Panc1 (cell line): ENCODE measurements around the gene GPR160. TPM values are rescaled to one million over a fixed set of nuclear protein-coding genes. Genes with fewer than 3 reads are reported as not detected.
A peak's percentile ranks its signal among the peaks of the same experiment; 100 is the strongest.

Source experiments
- ATAC-seq: fragments of 200-7000 bp; cut with Tn5 transposase; 2 replicates; pipeline ENCODE4 v1.9.1; 2020; ENCODE audit warnings: mild to moderate bottlenecking, moderate library complexity
- BruUV-seq: library from RNA; stranded (reverse); fragments of 400-500 nt; replicated peaks from 2 replicates; lab custom pipeline; 2021; lab: Mats Ljungman, UMichigan
- CTCF ChIA-PET: fragments of 300-600 bp; sonication (Branson Sonifier 250); formaldehyde crosslinking; loops from one replicate; lab custom pipeline; 2022; ENCODE audit warnings: antibody characterized with exemption; lab: Charles Lee
- POLR2A ChIA-PET: fragments of 300-600 bp; sonication (Branson Sonifier 250); formaldehyde crosslinking; loops from one replicate; lab custom pipeline; 2022; ENCODE audit warnings: antibody characterized with exemption; lab: Charles Lee
- DNase-seq: peaks from one replicate; pipeline ENCODE4 v3.0.0-alpha.2; 2010; ENCODE audit warnings: low read depth, low spot score
- H3K27ac ChIP-seq: 2 replicates; pipeline ENCODE4 v1.5.1; 2011; ENCODE audit warnings: mild to moderate bottlenecking, low read length, inconsistent platforms
- H3K27me3 ChIP-seq: fragments of 200-500 bp; sonication (Bioruptor generic); 2 replicates; pipeline ENCODE4 v1.6.0; 2014; ENCODE audit warnings: low read length, inconsistent platforms; ENCODE audit not compliant: control insufficient read depth, insufficient read depth
- H3K36me3 ChIP-seq: fragments of 200-500 bp; sonication (Bioruptor generic); 2 replicates; pipeline ENCODE4 v1.5.1; 2014; ENCODE audit warnings: inconsistent platforms, mild to moderate bottlenecking, low read length, moderate library complexity; ENCODE audit not compliant: control insufficient read depth, insufficient read depth
- H3K4me1 ChIP-seq: 2 replicates; pipeline ENCODE4 v1.5.1; 2011; ENCODE audit warnings: inconsistent platforms, mild to moderate bottlenecking, low read length, moderate library complexity; ENCODE audit not compliant: control insufficient read depth, insufficient read depth
- H3K4me3 ChIP-seq, 2 experiments: 2 replicates each; pipeline ENCODE4 v1.5.1; 2011 to 2012; ENCODE audit warnings: low read depth in 2 of 2, low read length in 2 of 2, mild to moderate bottlenecking in 2 of 2, inconsistent platforms in 1 of 2, moderate library complexity in 1 of 2
- H3K9me3 ChIP-seq: fragments of 200-500 bp; sonication (Bioruptor generic); 2 replicates; pipeline ENCODE4 v1.5.1; 2014; ENCODE audit warnings: low read depth, mild to moderate bottlenecking, inconsistent platforms, low read length, moderate library complexity; ENCODE audit not compliant: control insufficient read depth, insufficient read depth
- POLR2AphosphoS5 ChIP-seq: IDR thresholded peaks from 2 replicates; pipeline ENCODE4 v1.6.1; 2012; ENCODE audit warnings: mild to moderate bottlenecking, low read depth, low read length, moderate library complexity
- SIN3A ChIP-seq: IDR thresholded peaks from 2 replicates; pipeline ENCODE4 v1.6.1; 2012; ENCODE audit warnings: low read depth, mild to moderate bottlenecking, low read length, moderate library complexity, borderline replicate concordance; ENCODE audit not compliant: insufficient read depth
- TCF7L2 ChIP-seq: IDR thresholded peaks from 2 replicates; pipeline ENCODE4 v1.6.1; 2011; ENCODE audit warnings: mild to moderate bottlenecking, low read depth, low read length, inconsistent platforms
- in situ Hi-C: cut with HindIII; loops from 2 replicates; pipeline ENCODE4 v1.10.0; 2016; ENCODE audit warnings: low sequenced_read_pairs, low pct_unique_long_range_greater_than_20kb
- intact Hi-C: fragments of 100-400 bp; cut with micrococcal nuclease; formaldehyde crosslinking; loops from one replicate; pipeline ENCODE4 v1.10.0; 2022; ENCODE audit not compliant: unreplicated experiment
- total RNA-seq: library from RNA; stranded (reverse); gene quantifications from one replicate; pipeline ENCODE4 v1.2.1, GENCODE V29; 2021; ENCODE audit not compliant: unreplicated experiment
- TF ChIP-seq, protein P1 (sequence below), 2 experiments: IDR thresholded peaks; 2 replicates each; pipeline ENCODE4 v1.6.1; 2011 to 2012; ENCODE audit warnings: low read depth in 2 of 2, control low read depth in 1 of 2, low read length in 1 of 2, mild to moderate bottlenecking in 1 of 2, moderate library complexity in 1 of 2; ENCODE audit not compliant: insufficient read depth in 1 of 2
- TF ChIP-seq, protein P2 (sequence below): fragments of 450-650 bp; IDR thresholded peaks from 2 replicates; pipeline ENCODE4 v1.5.1; 2017; ENCODE audit warnings: mild to moderate bottlenecking

GPR160 gene
- total RNA-seq, 1 experiment from 2014 or later, result 0.18 TPM

DNA sequence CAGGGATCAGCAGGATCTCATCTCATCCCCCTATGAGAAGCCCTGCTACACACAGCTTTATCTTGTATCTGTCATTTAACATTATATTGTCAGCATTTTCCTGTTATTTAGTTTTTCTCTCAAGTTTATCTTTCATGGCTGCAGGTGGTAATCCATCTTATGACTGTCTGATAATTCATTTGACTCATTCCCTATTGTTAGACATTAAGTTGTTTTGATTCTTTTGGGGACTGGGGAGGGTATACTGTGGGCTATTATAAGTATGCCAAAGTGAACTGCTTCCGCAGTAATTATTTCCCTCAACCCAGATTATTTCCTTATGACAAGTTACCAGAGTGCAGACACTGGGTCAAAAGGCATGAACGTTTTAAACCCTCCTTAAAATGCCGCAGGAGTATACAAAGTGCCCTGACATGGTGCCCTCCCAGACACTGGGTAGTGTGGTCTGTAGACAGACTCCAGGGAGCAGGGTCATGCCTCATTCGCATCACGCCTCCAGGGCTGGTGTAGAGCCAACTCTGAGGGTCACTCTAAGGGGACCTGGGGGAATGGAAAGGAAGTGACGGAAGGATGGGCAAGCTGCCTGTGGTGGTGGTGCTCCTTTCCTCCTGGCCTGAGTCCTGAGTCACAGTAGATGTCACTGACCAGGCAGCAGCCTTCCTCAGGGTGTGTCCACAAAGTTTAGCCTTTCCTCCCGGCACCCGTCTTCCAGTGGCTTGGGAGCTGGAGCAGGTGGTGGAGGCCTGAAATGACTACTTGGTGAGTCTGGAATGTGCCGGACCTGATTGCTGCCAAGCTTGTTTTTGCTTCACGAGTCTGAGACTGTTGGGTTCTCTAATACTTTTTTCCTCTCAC is 11.6 kb downstream of the GPR160 start:
- intact Hi-C loops, result no loop called here
- no peak overlapping the region for H3K4me3 ChIP-seq
- TF ChIP-seq TCF7L2 (no peak), SIN3A (no peak), POLR2AphosphoS5 (no peak)
- TF ChIP-seq, protein P1, sequence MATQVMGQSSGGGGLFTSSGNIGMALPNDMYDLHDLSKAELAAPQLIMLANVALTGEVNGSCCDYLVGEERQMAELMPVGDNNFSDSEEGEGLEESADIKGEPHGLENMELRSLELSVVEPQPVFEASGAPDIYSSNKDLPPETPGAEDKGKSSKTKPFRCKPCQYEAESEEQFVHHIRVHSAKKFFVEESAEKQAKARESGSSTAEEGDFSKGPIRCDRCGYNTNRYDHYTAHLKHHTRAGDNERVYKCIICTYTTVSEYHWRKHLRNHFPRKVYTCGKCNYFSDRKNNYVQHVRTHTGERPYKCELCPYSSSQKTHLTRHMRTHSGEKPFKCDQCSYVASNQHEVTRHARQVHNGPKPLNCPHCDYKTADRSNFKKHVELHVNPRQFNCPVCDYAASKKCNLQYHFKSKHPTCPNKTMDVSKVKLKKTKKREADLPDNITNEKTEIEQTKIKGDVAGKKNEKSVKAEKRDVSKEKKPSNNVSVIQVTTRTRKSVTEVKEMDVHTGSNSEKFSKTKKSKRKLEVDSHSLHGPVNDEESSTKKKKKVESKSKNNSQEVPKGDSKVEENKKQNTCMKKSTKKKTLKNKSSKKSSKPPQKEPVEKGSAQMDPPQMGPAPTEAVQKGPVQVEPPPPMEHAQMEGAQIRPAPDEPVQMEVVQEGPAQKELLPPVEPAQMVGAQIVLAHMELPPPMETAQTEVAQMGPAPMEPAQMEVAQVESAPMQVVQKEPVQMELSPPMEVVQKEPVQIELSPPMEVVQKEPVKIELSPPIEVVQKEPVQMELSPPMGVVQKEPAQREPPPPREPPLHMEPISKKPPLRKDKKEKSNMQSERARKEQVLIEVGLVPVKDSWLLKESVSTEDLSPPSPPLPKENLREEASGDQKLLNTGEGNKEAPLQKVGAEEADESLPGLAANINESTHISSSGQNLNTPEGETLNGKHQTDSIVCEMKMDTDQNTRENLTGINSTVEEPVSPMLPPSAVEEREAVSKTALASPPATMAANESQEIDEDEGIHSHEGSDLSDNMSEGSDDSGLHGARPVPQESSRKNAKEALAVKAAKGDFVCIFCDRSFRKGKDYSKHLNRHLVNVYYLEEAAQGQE (IDR thresholded peaks at IDR 0.05; ENCODE audit: insufficient read depth in 1 of 2, low read depth in 2 of 2, low read length in 1 of 2), result no peak
- TF ChIP-seq, protein P2, sequence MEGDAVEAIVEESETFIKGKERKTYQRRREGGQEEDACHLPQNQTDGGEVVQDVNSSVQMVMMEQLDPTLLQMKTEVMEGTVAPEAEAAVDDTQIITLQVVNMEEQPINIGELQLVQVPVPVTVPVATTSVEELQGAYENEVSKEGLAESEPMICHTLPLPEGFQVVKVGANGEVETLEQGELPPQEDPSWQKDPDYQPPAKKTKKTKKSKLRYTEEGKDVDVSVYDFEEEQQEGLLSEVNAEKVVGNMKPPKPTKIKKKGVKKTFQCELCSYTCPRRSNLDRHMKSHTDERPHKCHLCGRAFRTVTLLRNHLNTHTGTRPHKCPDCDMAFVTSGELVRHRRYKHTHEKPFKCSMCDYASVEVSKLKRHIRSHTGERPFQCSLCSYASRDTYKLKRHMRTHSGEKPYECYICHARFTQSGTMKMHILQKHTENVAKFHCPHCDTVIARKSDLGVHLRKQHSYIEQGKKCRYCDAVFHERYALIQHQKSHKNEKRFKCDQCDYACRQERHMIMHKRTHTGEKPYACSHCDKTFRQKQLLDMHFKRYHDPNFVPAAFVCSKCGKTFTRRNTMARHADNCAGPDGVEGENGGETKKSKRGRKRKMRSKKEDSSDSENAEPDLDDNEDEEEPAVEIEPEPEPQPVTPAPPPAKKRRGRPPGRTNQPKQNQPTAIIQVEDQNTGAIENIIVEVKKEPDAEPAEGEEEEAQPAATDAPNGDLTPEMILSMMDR, result no peak
- H3K27ac ChIP-seq, result no peak overlapping the region
- ChIA-PET POLR2A (interaction anchor here (0.5 to 0.7 kb wide), 4 partner anchors 46 to 280 kb away, joined by 5 to 11 read pairs (median 6); partner anchors contain the start of gene ACTRT3), CTCF (no interaction called here)
- in situ Hi-C loops, result no loop called here
- ATAC-seq, result peak; percentile 31; the same call in 1 of the 2 replicates
- H3K36me3 ChIP-seq, result no peaks in the 10 kb centered on the region
- no peaks in the 10 kb centered on the region for H3K9me3 ChIP-seq
- DNase-seq, result no peak
- H3K27me3 ChIP-seq, result peaks cover 5% of the 10 kb centered on the region; the same call in 1 of the 2 replicates
- BruUV-seq, result no TSS peak
- no peaks in the 10 kb centered on the region for H3K4me1 ChIP-seq

GRCh38 chr3:170050753-170051152 is 13.0 kb downstream of the GPR160 start:
- intact Hi-C loops (no loop called here), in situ Hi-C loops (no loop called here)
- ChIA-PET POLR2A (no interaction called here), CTCF (no interaction called here)
- Histone ChIP-seq H3K27ac (no peak overlapping the region), H3K4me1 (no peaks in the 10 kb centered on the region), H3K9me3 (no peaks in the 10 kb centered on the region), H3K36me3 (no peaks in the 10 kb centered on the region), H3K27me3 (peaks cover 5% of the 10 kb centered on the region; the same call in 1 of the 2 replicates), H3K4me3 (no peak overlapping the region)
- no TSS peak for BruUV-seq
- DNase-seq, result no peak
- no peak for TF ChIP-seq POLR2AphosphoS5
- TF ChIP-seq, protein P2, result no peak
- no peak for TF ChIP-seq SIN3A
- TF ChIP-seq, protein P1 (IDR thresholded peaks at IDR 0.05; ENCODE audit: insufficient read depth in 1 of 2, low read depth in 2 of 2, low read length in 1 of 2), result no peak
- TF ChIP-seq TCF7L2, result no peak
- ATAC-seq, result no peak
